Type B pancreatic cell (in vitro differentiated cells): ENCODE results near the gene RNF111. TPM values are rescaled to one million over a fixed set of nuclear protein-coding genes. Genes with fewer than 3 reads are reported as not detected.

Experiments used
- DNase-seq: peaks from one replicate; pipeline ENCODE4 v3.0.0; 2021; ENCODE audit warnings: mixed read lengths; ENCODE audit not compliant: unreplicated experiment; ENCODE audit errors: extremely low spot score
- H3K27ac Mint-ChIP-seq: 2 replicates; pipeline ENCODE4 v1.8.0; 2021; ENCODE audit warnings: mild to moderate bottlenecking, mixed read lengths
- H3K27me3 Mint-ChIP-seq: 2 replicates; pipeline ENCODE4 v1.8.0; 2021; ENCODE audit warnings: mixed read lengths
- H3K36me3 Mint-ChIP-seq: 2 replicates; pipeline ENCODE4 v1.8.0; 2021; ENCODE audit warnings: mixed read lengths
- H3K4me1 Mint-ChIP-seq: one replicate; pipeline ENCODE4 v1.8.0; 2021; ENCODE audit warnings: mixed read lengths; ENCODE audit not compliant: unreplicated experiment
- H3K4me3 Mint-ChIP-seq: 2 replicates; pipeline ENCODE4 v1.8.0; 2021; ENCODE audit warnings: mild to moderate bottlenecking, mixed read lengths
- H3K9me3 Mint-ChIP-seq: 2 replicates; pipeline ENCODE4 v1.8.0; 2021; ENCODE audit warnings: mixed read lengths
- long read RNA-seq: library from polyadenylated mRNA; unstranded; transcript quantifications from one replicate; pipeline ENCODE4 v2.0.0, GENCODE V29; 2020
- total RNA-seq: library from RNA; stranded (reverse); gene quantifications from 2 replicates; pipeline ENCODE4 v1.2.1, GENCODE V29; 2021; ENCODE audit warnings: low replicate concordance
- TF ChIP-seq, protein P1 (sequence below): fragments of 200-600 bp; sonication (generic); conservative IDR thresholded peaks from 2 replicates; pipeline ENCODE4 v1.5.0; 2021; ENCODE audit warnings: antibody characterized with exemption, mild to moderate bottlenecking

Gene RNF111
- total RNA-seq: 31.0 and 33.3 TPM in 2 replicates
- long read RNA-seq, partial matches to known transcripts: 5 of 7 reads
- long read RNA-seq, other reads (novel, unspliced or antisense): 2 of 7 reads

DNA sequence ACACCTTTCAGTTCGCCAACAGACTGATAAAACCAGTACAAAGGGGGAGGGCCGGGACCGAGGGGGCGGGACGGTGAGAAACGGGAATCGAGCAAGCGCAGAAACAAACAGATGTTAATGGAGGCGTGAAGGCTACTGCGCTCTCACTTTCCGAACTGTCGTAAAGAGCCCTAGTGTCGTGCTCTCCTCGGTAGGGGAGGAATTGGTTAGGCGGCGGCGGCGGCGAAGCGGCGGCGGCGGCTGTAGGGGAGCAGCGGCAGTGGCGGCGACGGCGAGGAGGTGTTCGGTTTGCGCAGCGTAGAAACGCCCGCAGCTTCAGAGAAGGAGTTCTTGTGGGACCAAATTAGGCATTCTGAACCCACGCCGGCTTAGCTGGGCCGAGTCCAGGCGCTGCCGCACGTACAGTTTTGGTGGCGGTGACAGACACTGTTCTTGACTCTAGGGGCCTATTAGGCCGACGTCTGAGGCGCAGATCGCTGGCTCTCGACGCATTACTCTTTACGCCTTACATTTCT is at the start of gene RNF111:
Gene RNF111 (plus strand): TSS at position 173 of the 515 bp plus-strand sequence. CDS start 43,160 bp downstream, outside the sequence.
- Mint-ChIP-seq H3K27ac (peak within 1 kb of the TSS; percentile 98), H3K4me3 (peak within 1 kb of the TSS; percentile 96), H3K9me3 (no peaks in the 10 kb centered on the region), H3K27me3 (peaks cover 23% of the 10 kb centered on the region), H3K4me1 (peaks cover 22% of the 10 kb centered on the region), H3K36me3 (peaks cover 12% of the 10 kb centered on the region)
- DNase-seq: peak; percentile 85
- TF ChIP-seq, protein P1, sequence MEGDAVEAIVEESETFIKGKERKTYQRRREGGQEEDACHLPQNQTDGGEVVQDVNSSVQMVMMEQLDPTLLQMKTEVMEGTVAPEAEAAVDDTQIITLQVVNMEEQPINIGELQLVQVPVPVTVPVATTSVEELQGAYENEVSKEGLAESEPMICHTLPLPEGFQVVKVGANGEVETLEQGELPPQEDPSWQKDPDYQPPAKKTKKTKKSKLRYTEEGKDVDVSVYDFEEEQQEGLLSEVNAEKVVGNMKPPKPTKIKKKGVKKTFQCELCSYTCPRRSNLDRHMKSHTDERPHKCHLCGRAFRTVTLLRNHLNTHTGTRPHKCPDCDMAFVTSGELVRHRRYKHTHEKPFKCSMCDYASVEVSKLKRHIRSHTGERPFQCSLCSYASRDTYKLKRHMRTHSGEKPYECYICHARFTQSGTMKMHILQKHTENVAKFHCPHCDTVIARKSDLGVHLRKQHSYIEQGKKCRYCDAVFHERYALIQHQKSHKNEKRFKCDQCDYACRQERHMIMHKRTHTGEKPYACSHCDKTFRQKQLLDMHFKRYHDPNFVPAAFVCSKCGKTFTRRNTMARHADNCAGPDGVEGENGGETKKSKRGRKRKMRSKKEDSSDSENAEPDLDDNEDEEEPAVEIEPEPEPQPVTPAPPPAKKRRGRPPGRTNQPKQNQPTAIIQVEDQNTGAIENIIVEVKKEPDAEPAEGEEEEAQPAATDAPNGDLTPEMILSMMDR: no peak

DNA sequence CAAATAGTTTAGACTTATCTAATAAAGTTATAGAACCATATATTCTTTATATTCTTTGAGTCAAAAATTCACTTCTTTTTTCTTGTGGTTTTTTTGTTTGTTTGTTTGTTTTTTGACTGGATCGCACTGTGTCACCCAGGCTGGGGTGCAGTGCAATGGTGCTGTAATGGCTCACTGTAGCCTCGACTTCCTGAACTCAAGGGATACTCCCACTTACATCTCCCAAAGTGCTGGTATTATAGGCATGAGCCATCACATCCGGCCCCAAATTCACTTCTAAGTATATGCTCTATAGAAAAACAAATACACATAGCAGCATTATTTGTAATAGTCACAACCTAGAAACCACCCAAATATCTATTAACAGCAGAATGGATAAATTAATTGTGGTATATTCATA is 40.3 kb upstream of the RNF111 start:
- no peak overlapping the region for H3K4me3 Mint-ChIP-seq
- no peaks in the 10 kb centered on the region for H3K9me3 Mint-ChIP-seq
- H3K36me3 Mint-ChIP-seq: no peaks in the 10 kb centered on the region
- H3K4me1 Mint-ChIP-seq: no peaks in the 10 kb centered on the region
- H3K27ac Mint-ChIP-seq: no peak overlapping the region
- TF ChIP-seq, protein P1: no peak
- DNase-seq: no peak
- no peaks in the 10 kb centered on the region for H3K27me3 Mint-ChIP-seq

DNA sequence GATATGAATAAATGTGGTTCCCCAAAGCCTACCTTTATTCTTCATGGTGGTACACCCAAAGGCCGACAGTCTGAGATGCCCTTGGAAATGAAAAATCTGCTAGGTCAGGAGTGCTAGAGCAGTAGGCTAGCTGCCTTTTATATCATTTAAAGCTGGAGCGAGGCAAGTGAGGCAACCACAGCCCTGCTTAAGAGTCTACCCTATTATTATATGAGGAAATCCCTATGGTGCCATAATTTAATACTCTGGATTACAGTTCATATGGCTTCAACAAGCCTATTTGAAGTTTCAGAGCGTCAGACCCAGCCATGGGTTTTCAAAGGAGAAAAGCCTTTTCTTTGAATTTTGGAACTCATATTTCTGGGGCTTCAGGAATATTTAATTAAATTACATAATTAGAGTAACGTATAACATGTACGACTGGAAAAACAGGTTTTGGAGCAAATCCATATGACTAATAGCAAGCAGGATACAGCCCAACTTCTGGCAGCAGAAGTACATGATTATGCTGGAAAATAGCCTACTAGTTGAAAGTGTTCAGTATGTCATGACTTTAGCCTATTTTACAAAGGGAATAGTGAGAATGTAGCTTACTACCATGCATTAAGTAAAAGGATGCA is 36.0 kb upstream of the RNF111 start:
- peak overlapping the region; percentile 13 for H3K27ac Mint-ChIP-seq
- TF ChIP-seq, protein P1: no peak
- no peaks in the 10 kb centered on the region for H3K36me3 Mint-ChIP-seq
- peaks cover 5% of the 10 kb centered on the region for H3K4me1 Mint-ChIP-seq
- no peaks in the 10 kb centered on the region for H3K9me3 Mint-ChIP-seq
- H3K4me3 Mint-ChIP-seq: no peak overlapping the region
- no peak for DNase-seq
- H3K27me3 Mint-ChIP-seq: no peaks in the 10 kb centered on the region

DNA sequence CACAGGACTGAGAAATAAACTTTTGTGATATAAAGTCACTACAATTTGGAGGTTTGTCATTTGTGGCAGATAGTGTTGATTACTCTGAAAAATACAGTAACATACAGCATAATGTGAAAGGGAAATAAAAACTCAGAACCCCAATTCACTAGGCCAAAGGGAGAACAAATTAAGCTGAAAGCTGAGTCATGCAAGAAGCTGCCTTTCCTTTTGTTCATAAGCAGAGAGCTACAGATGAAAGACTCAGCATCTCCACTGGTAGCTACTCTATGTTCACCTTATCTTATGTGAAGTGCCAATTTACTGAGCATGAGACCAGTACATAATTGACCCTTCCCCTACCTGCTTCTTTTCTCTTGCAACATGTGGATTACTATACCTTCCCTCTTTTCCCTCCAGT is 34.7 kb upstream of the RNF111 start:
- H3K9me3 Mint-ChIP-seq: no peaks in the 10 kb centered on the region
- no peak overlapping the region for H3K4me3 Mint-ChIP-seq
- H3K27me3 Mint-ChIP-seq: no peaks in the 10 kb centered on the region
- H3K27ac Mint-ChIP-seq: peak overlapping the region; percentile 49
- H3K4me1 Mint-ChIP-seq: peaks cover 9% of the 10 kb centered on the region
- H3K36me3 Mint-ChIP-seq: no peaks in the 10 kb centered on the region
- TF ChIP-seq, protein P1: no peak
- no peak for DNase-seq

DNA sequence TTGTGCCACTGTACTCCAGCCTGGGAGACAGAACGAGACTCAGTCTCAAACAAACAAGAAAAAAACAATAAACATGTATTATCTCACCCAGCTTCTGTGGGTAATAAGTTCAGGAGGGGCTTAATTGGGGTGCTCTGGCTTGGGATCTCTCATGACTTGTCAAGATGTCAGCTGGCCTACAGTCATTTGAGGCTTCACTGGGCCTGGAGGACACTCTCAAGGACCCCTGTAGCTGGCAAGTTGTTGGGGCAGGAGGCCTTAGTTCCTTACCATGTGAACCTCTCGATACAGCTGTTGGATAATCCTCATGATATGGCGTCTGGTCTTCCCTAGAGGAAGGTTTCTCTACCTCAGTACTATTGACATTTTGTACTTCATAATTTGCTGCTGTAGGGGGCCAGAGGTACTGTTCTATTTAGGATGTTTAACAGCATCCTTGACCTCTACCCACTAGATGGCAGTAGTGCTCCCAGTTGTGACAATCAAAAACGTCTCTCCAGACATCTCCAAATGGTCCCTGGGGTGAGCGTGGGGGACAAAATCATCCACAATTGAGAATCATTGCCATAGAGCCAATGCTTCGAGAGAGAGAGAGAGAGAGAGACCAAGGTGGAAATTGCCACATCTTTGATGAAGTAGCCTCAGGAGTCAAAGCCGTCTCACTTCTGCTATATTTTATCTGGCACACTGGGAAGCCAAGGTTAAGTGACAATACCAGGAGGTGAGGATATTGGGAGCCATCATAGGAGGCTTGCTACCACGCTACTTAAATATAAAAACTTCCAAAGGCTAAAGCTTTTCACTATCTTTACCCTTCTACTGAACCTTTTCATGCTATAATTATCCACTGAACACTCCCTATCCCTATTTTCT is 30.1 kb upstream of the RNF111 start:
- no peak for DNase-seq
- Mint-ChIP-seq H3K27me3 (no peaks in the 10 kb centered on the region), H3K4me1 (peaks cover 9% of the 10 kb centered on the region), H3K9me3 (no peaks in the 10 kb centered on the region), H3K4me3 (no peak overlapping the region), H3K27ac (no peak overlapping the region), H3K36me3 (no peaks in the 10 kb centered on the region)
- TF ChIP-seq, protein P1: peak; percentile 86
